ENCODE data around the gene SPATA32.

DNA sequence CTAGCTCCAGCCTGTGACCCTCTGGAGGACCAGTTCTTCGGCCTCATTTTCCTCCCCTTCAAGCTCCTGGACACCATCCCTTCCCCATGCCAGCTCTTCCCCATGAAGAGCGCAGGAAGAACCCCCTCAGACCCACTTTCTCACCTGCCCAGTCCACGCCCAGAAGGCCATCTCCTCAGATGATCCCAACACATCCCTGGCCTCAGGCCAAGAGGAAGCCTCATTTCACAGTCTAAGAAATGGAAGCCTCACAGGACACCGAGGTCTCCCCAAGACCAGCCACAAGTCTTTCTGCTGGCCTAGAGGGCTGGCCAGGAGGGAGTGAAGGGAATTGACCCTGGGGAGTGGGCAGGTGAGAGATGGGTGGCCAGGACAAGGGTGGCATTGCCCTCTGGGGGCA, 8.0 kb downstream of the SPATA32 start:
- TF ChIP-seq POLR2AphosphoS5 (IDR thresholded peaks at IDR 0.05; ENCODE audit: low read depth, low read length) (no peak), SIN3A (IDR thresholded peaks at IDR 0.05; ENCODE audit: borderline replicate concordance, insufficient read depth, low read length) (no peak), TAF1 (IDR thresholded peaks at IDR 0.05; ENCODE audit: borderline replicate concordance, insufficient read depth, low read length) (no peak)
- TF ChIP-seq, protein P1, sequence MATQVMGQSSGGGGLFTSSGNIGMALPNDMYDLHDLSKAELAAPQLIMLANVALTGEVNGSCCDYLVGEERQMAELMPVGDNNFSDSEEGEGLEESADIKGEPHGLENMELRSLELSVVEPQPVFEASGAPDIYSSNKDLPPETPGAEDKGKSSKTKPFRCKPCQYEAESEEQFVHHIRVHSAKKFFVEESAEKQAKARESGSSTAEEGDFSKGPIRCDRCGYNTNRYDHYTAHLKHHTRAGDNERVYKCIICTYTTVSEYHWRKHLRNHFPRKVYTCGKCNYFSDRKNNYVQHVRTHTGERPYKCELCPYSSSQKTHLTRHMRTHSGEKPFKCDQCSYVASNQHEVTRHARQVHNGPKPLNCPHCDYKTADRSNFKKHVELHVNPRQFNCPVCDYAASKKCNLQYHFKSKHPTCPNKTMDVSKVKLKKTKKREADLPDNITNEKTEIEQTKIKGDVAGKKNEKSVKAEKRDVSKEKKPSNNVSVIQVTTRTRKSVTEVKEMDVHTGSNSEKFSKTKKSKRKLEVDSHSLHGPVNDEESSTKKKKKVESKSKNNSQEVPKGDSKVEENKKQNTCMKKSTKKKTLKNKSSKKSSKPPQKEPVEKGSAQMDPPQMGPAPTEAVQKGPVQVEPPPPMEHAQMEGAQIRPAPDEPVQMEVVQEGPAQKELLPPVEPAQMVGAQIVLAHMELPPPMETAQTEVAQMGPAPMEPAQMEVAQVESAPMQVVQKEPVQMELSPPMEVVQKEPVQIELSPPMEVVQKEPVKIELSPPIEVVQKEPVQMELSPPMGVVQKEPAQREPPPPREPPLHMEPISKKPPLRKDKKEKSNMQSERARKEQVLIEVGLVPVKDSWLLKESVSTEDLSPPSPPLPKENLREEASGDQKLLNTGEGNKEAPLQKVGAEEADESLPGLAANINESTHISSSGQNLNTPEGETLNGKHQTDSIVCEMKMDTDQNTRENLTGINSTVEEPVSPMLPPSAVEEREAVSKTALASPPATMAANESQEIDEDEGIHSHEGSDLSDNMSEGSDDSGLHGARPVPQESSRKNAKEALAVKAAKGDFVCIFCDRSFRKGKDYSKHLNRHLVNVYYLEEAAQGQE (IDR thresholded peaks at IDR 0.05; ENCODE audit: insufficient read depth in 1 of 2, low read depth in 2 of 2, low read length in 2 of 2), result no peak

Measured in PFSK-1 (cell line).